NCI-H128 (cell line): Measurements from ENCODE around the gene U2AF2.
A peak's percentile ranks its signal among the peaks of the same experiment; 100 is the strongest.

ENCODE experiments used
- DNase-seq: peaks from one replicate; lab custom pipeline; 2025; ENCODE audit not compliant: unreplicated experiment; lab: John Stamatoyannopoulos, UW

Gene U2AF2

GRCh38 chr19:55643003-55643886 is 11.6 kb upstream of the U2AF2 start, which contains the start of gene ZNF581:
Gene ZNF581 (plus strand): TSS chr19:55643649. CDS start chr19:55644572, 923 bp downstream.
- DNase-seq, result no peak

GRCh38 chr19:55643887-55644176 is 11.0 kb upstream of the U2AF2 start:
- DNase-seq, result no peak

GRCh38 chr19:55644191-55644833 is 10.5 kb upstream of the U2AF2 start:
- no peak for DNase-seq

- no peak for DNase-seq
Measured at GRCh38 chr19:55644842-55645511, 9.9 kb upstream of the U2AF2 start.

GRCh38 chr19:55645512-55645881 is 9.3 kb upstream of the U2AF2 start:
- DNase-seq, result no peak

GRCh38 chr19:55646889-55647731 is 7.7 kb upstream of the U2AF2 start:
- no peak for DNase-seq

GRCh38 chr19:55647732-55648584 is 6.9 kb upstream of the U2AF2 start, which contains the start of gene CCDC106:
Gene CCDC106 (plus strand): TSS chr19:55648212. CDS start chr19:55649047, 835 bp downstream.
- peak; percentile 55 for DNase-seq

- DNase-seq, result no peak
Measured at GRCh38 chr19:55648585-55649267, 6.1 kb upstream of the U2AF2 start.

GRCh38 chr19:55649268-55650125 is 5.3 kb upstream of the U2AF2 start:
- DNase-seq, result no peak

GRCh38 chr19:55650126-55650557 is 4.7 kb upstream of the U2AF2 start:
- DNase-seq, result no peak

GRCh38 chr19:55650602-55651230 is 4.1 kb upstream of the U2AF2 start:
- no peak for DNase-seq

GRCh38 chr19:55651236-55651635 is 3.6 kb upstream of the U2AF2 start:
- no peak for DNase-seq

- no peak for DNase-seq
Measured at GRCh38 chr19:55652311-55653128, 2.3 kb upstream of the U2AF2 start.

GRCh38 chr19:55653651-55654322 is 1.0 kb upstream of the U2AF2 start:
- peak; percentile 98 for DNase-seq

- DNase-seq, result peak; percentile 99
Measured at GRCh38 chr19:55654323-55654867, 440 bp upstream of the U2AF2 start.

GRCh38 chr19:55655648-55656040 is 809 bp downstream of the U2AF2 start:
- DNase-seq, result no peak
